Mesothelial cell of epicardium (in vitro differentiated cells): ENCODE data around the gene ZNF677. TPM values are rescaled to one million over a fixed set of nuclear protein-coding genes. Genes with fewer than 3 reads are reported as not detected.
"Not testable (repeated sequence)": the region's sequence is repeated elsewhere in the genome, so short reads cannot be mapped to it uniquely, and the experiment has no call there.

Source experiments
- DNase-seq, 2 experiments: peaks; one replicate each; pipeline ENCODE4 v3.0.0; 2021; ENCODE audit warnings: low spot score in 2 of 2; ENCODE audit not compliant: unreplicated experiment in 2 of 2
- H3K27ac Mint-ChIP-seq: 2 replicates; pipeline ENCODE4 v1.8.0; 2021; ENCODE audit warnings: mixed read lengths
- H3K27me3 Mint-ChIP-seq: 2 replicates; pipeline ENCODE4 v1.8.0; 2021; ENCODE audit warnings: low read depth, mixed read lengths
- H3K36me3 Mint-ChIP-seq: 2 replicates; pipeline ENCODE4 v1.8.0; 2021; ENCODE audit warnings: mixed read lengths
- H3K4me1 Mint-ChIP-seq: 2 replicates; pipeline ENCODE4 v1.8.0; 2021; ENCODE audit warnings: mixed read lengths
- H3K4me3 Mint-ChIP-seq: 2 replicates; pipeline ENCODE4 v1.8.0; 2021; ENCODE audit warnings: mild to moderate bottlenecking, moderate library complexity, mixed read lengths
- H3K9me3 Mint-ChIP-seq: 2 replicates; pipeline ENCODE4 v1.8.0; 2021; ENCODE audit warnings: mixed read lengths
- total RNA-seq: library from RNA; stranded (reverse); gene quantifications from 3 replicates; pipeline ENCODE4 v1.2.1, GENCODE V29; 2021
- TF ChIP-seq, protein P1 (sequence below): fragments of 200-600 bp; sonication (generic); IDR thresholded peaks from one replicate; pipeline ENCODE4 v1.5.0; 2021; ENCODE audit warnings: antibody characterized with exemption; ENCODE audit not compliant: unreplicated experiment

The ZNF677 gene
- total RNA-seq = 50.2 to 53.4 TPM (median 51.7 TPM) in 3 replicates

DNA sequence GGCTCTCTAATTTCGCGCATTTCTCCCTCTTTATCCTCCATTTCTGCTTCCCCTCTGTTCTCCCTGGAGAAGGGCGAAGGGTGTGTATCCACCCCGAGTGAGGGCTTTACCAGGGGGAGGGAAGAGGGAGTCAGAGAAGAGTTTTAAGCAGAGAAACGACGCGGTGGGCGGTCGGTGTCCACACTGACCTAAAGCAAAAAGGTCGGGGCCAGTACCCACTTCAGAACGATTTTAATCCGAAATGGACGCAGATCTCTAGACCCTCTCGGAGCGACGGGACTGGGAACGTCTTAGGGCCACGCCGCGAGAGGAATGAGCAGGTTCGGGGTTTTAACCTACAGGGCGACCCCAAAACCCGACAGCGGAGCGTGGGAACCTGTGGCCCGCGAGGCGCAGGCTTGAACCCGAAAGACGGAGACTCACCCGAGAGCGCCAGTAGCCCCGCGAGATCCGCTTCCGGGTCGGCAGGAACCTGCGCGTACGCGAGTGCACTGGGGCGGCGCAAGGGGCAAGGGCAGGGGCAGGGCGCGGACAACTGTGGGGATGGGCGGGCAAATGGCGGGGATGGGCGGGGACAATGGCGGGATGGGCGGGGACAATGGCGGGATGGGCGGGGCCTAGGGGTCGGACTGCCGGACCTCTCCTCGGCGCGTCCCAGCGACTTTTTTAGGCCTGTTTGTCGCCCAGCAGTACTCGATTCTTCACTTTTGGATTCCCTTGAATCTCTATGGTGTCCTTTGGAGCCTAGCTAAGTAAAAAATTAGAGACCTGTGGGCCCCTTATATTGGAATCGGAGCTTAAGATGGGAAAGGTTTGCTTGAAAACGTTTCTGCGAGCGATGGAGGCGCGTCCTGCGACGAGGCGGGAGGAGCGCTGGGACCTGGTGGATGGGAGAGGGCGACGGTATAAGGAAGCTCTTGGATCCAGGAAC lies at the start of gene ZNF677:
Gene ZNF677, minus strand, starts transcription at position 463 of the 931 bp plus-strand sequence. CDS start 3,323 bp downstream, outside the sequence.
- Mint-ChIP-seq H3K27ac (peak within 1 kb of the TSS; percentile 91), H3K36me3 (peaks cover 44% of the 10 kb centered on the region), H3K4me3 (peak within 1 kb of the TSS; percentile 95), H3K27me3 (no peaks in the 10 kb centered on the region), H3K9me3 (peaks cover 55% of the 10 kb centered on the region), H3K4me1 (peaks cover 9% of the 10 kb centered on the region)
- TF ChIP-seq, protein P1, sequence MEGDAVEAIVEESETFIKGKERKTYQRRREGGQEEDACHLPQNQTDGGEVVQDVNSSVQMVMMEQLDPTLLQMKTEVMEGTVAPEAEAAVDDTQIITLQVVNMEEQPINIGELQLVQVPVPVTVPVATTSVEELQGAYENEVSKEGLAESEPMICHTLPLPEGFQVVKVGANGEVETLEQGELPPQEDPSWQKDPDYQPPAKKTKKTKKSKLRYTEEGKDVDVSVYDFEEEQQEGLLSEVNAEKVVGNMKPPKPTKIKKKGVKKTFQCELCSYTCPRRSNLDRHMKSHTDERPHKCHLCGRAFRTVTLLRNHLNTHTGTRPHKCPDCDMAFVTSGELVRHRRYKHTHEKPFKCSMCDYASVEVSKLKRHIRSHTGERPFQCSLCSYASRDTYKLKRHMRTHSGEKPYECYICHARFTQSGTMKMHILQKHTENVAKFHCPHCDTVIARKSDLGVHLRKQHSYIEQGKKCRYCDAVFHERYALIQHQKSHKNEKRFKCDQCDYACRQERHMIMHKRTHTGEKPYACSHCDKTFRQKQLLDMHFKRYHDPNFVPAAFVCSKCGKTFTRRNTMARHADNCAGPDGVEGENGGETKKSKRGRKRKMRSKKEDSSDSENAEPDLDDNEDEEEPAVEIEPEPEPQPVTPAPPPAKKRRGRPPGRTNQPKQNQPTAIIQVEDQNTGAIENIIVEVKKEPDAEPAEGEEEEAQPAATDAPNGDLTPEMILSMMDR = no peak
- peak; percentile 56 to 61 for DNase-seq

DNA sequence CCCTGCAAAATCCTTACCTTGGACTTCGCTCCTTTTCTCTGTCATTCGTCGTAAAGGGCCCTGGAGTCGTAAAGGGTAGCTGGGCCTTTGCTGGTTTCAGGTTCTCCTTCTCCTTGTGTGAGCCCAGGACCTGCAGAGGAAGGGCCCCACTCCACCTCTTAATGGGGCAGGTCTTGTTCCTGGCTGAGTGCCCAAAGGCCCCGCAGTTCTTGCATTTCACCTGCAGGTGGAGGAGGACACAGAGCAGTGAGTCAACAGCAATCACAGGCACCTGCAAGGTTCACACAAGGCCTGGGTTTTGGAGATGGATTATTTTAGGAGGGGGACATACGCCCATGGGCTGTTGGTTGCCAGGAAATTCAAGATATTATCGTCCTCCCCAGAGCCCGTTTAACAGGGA lies 46.7 kb upstream of the ZNF677 start:
- not testable (repeated sequence) for H3K36me3 Mint-ChIP-seq, H3K4me1 Mint-ChIP-seq, H3K27ac Mint-ChIP-seq, H3K27me3 Mint-ChIP-seq, H3K9me3 Mint-ChIP-seq, DNase-seq, H3K4me3 Mint-ChIP-seq

DNA sequence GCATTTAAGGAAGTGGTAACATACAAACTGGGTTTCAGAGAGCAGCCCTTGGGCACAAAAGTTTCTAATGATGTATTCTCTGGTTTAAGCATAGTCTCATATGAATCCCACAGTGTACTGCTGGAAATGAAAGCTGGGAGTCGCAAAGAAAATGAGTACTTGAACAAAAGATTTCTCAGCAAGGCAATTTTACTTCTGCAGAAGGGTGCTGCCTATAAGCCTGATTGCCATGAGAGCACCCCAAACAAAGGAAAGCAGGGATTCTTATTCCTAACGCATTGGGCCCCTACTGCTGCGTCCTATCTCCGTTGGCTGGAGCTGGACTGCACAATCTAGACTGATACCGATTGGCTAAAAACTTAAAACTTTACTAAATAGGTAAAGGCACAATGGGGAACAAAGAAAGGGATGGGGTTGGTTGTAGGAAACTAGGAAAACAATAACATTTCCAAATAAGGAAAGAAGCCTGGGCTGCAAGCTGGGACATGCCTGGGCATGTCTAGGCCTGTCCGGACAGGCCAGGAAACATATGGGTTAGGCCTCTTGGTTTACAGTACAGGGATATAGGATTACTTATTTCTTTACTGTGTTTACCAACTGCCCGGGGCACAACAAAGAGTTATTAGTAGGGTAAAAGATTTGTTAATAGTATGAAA lies 40.2 kb upstream of the ZNF677 start:
- Mint-ChIP-seq H3K9me3 (peaks cover 54% of the 10 kb centered on the region), H3K4me3 (no peak overlapping the region), H3K27me3 (no peaks in the 10 kb centered on the region), H3K36me3 (no peaks in the 10 kb centered on the region), H3K27ac (no peak overlapping the region), H3K4me1 (no peaks in the 10 kb centered on the region)
- TF ChIP-seq, protein P1 = no peak
- no peak for DNase-seq

DNA sequence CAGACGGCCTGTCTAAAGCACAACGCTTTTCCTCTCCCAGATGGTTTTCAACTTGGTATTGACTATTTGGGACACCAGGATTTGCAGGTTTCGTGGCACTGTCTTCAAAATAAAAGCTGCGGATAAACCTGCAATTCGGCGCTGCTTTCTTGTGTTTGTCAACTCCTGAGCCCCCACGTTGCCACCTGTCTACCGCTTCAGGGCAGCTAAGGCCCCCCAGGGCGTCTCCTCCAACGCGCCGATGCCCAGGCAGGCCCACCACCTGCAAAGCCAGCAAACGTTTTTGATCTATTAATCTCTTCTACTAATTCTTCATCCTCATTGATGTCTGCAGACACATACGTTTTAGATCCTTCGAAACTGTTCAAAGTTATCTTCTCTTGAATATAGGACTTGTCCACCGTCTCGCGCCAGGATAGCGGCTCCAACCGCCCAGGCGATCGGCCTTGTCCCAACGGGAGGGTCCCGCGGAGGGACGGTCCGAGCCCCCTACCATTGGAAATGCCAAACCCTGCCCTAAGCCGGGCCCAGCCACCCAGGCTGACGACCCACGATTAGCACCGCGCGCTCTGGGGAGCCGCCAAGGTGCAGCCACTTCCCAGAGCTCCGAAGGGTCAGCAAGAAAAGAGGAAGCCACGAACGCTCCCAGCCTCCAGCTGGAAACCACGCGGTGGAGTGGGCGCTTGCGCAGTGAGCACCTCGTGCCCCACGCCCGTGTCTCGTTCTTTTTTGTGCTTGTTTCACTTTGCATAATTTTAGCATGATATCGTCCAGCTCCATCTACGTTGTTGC lies 36.3 kb upstream of the ZNF677 start:
- Mint-ChIP-seq H3K4me3 (no peak overlapping the region), H3K36me3 (no peaks in the 10 kb centered on the region), H3K4me1 (no peaks in the 10 kb centered on the region), H3K9me3 (peaks cover 66% of the 10 kb centered on the region), H3K27me3 (no peaks in the 10 kb centered on the region), H3K27ac (no peak overlapping the region)
- DNase-seq = no peak
- TF ChIP-seq, protein P1 = no peak

DNA sequence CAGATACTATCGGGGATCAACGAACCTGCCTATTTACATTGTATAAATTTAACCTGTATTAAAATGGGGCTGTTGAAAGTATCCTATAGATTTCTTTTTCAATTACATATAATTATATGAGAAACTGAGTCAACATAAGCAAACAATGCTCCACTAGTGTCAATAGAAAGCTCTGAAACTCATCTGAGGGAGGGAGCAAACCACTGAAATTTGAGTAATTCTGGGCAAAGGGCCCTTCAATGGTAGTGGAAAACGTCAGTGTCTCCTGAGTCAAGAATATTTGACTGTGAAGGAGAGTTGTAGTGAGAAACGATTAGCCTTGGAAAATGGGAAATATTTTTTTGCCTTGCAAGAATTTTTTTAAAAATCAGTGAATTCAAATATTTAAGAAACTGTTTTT lies 30.4 kb upstream of the ZNF677 start:
- no peaks in the 10 kb centered on the region for H3K4me1 Mint-ChIP-seq
- no peaks in the 10 kb centered on the region for H3K36me3 Mint-ChIP-seq
- H3K4me3 Mint-ChIP-seq = no peak overlapping the region
- TF ChIP-seq, protein P1 = no peak
- H3K9me3 Mint-ChIP-seq = peaks cover 28% of the 10 kb centered on the region
- H3K27ac Mint-ChIP-seq = no peak overlapping the region
- no peak for DNase-seq
- H3K27me3 Mint-ChIP-seq = no peaks in the 10 kb centered on the region

DNA sequence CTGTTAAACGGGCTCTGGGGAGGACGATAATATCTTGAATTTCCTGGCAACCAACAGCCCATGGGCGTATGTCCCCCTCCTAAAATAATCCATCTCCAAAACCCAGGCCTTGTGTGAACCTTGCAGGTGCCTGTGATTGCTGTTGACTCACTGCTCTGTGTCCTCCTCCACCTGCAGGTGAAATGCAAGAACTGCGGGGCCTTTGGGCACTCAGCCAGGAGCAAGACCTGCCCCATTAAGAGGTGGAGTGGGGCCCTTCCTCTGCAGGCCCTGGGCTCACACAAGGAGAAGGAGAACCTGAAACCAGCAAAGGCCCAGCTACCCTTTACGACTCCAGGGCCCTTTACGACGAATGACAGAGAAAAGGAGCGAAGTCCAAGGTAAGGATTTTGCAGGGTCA lies 27.3 kb upstream of the ZNF677 start:
- DNase-seq, H3K27ac Mint-ChIP-seq, H3K4me3 Mint-ChIP-seq, H3K36me3 Mint-ChIP-seq, H3K27me3 Mint-ChIP-seq, H3K4me1 Mint-ChIP-seq: not testable (repeated sequence)
- H3K9me3 Mint-ChIP-seq = peaks cover 29% of the 10 kb centered on the region
